PFSK-1 (cell line): ENCODE data around the gene AMBRA1.

ENCODE experiments used
- POLR2AphosphoS5 ChIP-seq: IDR thresholded peaks from 2 replicates; pipeline ENCODE4 v1.6.1; 2012; ENCODE audit warnings: low read depth, mild to moderate bottlenecking, control low read depth, low read length, moderate library complexity
- TAF1 ChIP-seq: IDR thresholded peaks from 2 replicates; pipeline ENCODE4 v1.6.1; 2012; ENCODE audit warnings: low read length, control low read depth, borderline replicate concordance; ENCODE audit not compliant: insufficient read depth
- TF ChIP-seq, protein P1 (sequence below), 2 experiments: IDR thresholded peaks; 2 replicates each; pipeline versions ENCODE4 v1.6.1 to v1.8.0; 2011 to 2012; ENCODE audit warnings: low read depth in 2 of 2, low read length in 2 of 2, control low read depth in 1 of 2, inconsistent platforms in 1 of 2, mild to moderate bottlenecking in 1 of 2, moderate library complexity in 1 of 2; ENCODE audit not compliant: insufficient read depth in 1 of 2

- TF ChIP-seq TAF1, result no peak
- no peak for TF ChIP-seq POLR2AphosphoS5
- TF ChIP-seq, protein P1, sequence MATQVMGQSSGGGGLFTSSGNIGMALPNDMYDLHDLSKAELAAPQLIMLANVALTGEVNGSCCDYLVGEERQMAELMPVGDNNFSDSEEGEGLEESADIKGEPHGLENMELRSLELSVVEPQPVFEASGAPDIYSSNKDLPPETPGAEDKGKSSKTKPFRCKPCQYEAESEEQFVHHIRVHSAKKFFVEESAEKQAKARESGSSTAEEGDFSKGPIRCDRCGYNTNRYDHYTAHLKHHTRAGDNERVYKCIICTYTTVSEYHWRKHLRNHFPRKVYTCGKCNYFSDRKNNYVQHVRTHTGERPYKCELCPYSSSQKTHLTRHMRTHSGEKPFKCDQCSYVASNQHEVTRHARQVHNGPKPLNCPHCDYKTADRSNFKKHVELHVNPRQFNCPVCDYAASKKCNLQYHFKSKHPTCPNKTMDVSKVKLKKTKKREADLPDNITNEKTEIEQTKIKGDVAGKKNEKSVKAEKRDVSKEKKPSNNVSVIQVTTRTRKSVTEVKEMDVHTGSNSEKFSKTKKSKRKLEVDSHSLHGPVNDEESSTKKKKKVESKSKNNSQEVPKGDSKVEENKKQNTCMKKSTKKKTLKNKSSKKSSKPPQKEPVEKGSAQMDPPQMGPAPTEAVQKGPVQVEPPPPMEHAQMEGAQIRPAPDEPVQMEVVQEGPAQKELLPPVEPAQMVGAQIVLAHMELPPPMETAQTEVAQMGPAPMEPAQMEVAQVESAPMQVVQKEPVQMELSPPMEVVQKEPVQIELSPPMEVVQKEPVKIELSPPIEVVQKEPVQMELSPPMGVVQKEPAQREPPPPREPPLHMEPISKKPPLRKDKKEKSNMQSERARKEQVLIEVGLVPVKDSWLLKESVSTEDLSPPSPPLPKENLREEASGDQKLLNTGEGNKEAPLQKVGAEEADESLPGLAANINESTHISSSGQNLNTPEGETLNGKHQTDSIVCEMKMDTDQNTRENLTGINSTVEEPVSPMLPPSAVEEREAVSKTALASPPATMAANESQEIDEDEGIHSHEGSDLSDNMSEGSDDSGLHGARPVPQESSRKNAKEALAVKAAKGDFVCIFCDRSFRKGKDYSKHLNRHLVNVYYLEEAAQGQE (IDR thresholded peaks at IDR 0.05; ENCODE audit: insufficient read depth in 1 of 2, low read depth in 2 of 2, low read length in 2 of 2), result no peak
Measured at GRCh38 chr11:46360878-46361277, 232.9 kb downstream of the AMBRA1 start.
